HG03442 (cell line): ENCODE data around the gene GNG12.
A peak's percentile ranks its signal among the peaks of the same experiment; 100 is the strongest.

Experiments used
- ATAC-seq: cut with Tn5 transposase; IDR thresholded peaks from one replicate; pipeline ENCODE4 v1.9.1; 2021; ENCODE audit warnings: mild to moderate bottlenecking, moderate library complexity; ENCODE audit not compliant: unreplicated experiment

Gene GNG12

DNA sequence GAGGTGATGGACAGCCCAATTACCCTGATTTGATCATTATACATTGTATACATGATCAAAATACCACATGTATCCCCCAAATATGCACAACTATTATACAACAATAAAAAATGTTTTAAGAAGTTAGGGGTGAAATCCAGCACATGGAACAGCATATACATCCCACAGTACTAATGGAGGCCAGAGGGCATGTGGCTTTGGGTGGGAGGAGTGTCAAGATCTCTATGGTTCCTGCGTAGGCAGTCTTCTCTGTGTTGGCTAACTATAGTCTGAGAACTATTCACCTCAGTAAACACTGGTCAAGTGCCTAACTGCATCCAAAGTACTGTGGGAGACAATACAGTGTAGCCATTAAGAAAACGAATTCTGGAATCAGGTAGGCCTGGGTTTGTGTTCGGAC lies 74.2 kb downstream of the GNG12 start:
- peak; percentile 17 for ATAC-seq

DNA sequence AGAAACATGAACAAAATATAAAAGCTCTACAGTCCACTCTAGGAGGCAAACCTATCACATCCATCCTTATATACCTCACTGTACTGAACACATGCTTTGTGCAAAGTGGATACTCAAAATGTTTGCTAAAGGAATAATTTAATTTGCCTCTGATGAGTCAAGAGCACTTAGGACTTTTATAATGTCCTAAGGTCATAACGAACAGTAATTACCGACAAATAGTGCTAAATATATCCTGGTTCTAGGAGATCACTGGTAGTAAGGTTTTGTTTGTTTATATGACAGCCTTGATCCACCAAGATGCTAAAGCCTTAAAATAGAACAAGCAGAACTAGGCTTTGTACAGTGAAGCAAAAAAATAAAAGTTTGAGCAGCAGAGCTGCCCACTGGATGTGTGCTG lies 77.6 kb downstream of the GNG12 start:
- no peak for ATAC-seq

DNA sequence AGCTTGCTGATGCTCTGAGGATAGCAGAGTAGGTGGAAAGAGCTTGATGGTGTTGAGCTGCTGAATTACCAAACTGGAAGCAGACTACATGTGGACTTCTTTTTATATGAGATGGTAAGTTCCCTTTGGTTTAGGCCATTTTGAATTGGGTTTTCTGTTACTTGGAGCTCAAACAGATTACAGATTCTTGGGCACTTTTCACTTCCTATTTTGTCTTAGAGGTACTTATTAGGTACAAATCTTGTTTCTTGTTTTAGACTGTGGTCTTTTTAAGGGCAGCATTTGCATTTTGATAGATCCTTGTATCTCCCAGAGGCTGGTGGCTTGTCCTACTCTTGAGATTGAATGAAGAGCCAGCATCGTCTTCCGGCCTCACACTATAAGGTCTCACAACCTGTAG lies 78.1 kb downstream of the GNG12 start:
- no peak for ATAC-seq

DNA sequence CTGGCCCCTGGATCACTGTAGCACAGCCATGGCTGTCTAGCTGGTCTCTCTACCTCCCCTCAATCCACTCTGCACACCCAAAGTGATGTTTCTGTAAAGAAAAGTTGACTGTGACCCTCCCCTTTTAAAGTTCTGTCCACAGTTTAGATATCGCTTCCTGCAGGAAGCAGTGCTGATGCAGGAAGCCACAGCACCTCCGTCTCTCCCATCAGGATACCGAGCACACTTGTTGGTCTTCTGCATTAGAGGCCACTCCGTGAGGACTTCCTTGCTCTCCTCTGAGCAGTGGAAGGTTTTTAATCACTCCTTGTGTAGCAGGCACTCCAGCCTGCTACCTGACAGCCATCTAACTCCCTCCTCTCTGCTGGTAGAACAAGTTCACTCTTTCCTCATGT lies 78.7 kb downstream of the GNG12 start:
- ATAC-seq: no peak

GRCh38 chr1:67753776-67754525 lies 79.3 kb downstream of the GNG12 start:
- peak; percentile 53 for ATAC-seq

DNA sequence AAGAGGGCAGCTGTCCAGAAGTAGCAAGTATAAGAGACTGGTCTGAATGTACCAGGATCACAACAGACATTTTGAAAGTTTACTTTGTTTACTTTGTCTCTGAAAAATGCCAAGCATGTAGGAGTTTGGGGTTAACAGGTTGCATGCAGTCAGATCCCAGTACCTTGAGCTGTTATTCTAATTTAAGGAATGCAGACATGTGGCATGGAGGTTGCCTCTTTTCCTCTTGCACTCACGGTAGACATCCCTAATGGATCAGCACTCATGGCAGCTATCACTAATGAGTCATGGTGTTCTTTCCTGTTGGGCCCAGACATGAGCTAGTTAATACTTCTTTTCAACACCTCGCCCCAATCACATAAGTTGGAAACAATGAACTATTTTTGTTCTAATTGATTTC lies 81.0 kb downstream of the GNG12 start:
- no peak for ATAC-seq

DNA sequence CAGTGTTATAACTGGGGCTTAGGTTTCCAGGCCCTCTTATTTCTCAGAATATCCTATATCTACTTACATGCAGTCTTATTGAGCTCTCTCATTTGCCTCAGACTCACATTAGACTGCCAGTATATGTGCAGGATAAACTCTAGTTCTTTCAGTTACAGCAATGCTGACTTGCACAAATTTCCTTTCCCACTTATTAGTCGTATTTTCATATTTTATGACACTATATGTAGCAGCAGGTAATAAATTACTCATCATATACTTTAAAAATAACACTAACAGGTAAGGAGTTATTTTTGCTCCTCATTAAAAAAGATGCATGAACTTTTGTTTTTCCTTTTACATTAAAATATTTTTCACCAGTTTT lies 82.6 kb downstream of the GNG12 start:
- no peak for ATAC-seq

DNA sequence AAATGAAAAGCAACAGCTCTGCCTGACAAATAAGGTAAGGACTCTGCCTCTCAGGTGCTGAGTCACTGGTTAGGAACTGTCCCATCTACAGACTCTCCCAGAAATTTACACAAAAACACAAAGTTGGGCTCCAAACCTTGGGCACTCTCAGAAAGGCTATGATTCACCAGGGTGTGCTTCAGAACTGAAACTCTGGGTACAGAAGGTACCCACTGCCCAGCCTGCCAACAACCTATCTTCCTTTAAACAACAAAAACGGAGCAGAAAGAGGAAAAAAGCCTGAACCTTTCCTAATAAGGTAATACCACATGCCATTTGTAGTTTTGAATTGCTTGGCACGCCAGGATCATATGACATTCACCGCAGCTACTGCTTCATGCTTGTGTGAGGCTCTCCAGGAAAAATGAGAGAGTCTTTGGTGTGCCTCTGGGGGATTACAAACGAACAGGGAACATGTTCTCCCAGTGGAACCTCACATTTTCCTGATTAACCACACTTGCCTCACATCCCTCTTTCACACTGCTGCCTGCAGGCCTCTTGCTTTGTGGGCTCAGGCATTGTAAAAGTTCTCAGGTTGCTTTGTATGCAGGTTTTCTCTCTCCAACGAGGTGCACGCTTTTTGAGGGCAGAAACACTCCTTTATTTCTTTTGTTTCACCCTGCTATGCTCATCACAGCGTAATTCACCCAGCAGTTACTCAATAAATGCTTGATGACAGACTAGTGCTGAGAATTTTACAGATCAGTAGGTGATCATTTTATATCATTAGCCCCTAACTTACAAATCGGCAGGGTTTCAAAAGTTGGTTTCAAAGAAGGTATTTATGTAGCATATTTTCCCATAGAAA lies 83.2 kb downstream of the GNG12 start:
- peak; percentile 29 for ATAC-seq

GRCh38 chr1:67749263-67749843 lies 83.9 kb downstream of the GNG12 start:
- ATAC-seq: no peak

DNA sequence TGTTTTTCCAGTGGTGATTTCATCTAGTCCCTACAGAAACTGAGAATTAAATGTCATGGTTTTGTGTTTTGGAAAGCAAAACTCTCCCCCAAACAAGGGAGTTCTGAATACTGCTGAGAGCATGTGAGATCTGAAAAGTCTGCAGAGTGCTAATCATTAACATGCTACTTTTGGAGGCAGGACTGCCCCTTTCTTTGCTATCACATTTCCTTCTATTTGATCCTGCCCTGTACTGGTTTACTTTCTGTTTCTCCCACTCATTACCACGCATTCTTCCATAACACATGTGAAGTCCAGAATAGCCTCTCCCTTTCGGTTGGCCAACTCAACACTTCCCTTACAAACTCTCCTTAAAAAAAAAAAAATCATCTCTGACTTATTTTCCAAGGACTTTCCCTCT lies 84.6 kb downstream of the GNG12 start:
- ATAC-seq: peak; percentile 72

DNA sequence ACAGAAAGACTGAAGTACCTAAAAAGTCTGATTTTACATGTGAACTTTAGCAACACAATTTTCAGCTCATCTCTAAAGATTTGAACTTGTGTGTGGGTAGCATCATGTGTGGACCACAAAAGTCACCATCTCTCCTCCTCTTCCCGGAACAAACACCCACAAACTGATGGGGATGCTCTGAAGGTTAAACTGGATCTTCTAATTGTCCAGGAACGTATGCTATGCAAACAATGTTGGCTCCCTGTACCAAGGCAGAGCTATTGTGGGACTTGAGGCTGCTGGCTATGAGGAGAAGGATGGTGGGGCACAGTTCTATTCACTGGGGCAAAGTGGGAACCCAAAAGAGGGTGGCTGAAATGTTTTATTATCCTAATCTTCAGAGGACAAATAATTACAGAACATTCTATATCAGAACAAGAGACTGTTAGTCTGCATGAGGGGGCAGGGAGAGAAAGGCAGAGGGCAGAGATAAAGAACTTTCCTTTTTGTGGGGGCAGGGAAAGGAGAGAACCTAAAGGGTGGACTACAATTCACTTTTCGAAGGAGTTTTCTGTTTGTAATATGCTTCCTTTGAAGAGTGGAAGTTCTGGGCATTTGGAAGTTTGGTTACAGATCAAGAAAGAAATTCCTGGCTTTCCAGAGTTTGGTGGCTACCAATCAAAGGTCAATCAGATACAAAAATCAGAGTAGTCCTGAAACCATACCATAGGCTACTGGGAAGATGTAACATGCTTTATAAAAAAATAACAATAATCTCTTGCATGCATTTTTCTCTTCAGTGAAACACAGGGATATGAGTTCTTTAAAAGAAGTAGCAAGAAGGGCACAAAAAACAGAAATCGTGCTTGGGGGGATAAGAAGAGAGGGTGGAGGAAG lies 85.4 kb downstream of the GNG12 start:
- no peak for ATAC-seq

DNA sequence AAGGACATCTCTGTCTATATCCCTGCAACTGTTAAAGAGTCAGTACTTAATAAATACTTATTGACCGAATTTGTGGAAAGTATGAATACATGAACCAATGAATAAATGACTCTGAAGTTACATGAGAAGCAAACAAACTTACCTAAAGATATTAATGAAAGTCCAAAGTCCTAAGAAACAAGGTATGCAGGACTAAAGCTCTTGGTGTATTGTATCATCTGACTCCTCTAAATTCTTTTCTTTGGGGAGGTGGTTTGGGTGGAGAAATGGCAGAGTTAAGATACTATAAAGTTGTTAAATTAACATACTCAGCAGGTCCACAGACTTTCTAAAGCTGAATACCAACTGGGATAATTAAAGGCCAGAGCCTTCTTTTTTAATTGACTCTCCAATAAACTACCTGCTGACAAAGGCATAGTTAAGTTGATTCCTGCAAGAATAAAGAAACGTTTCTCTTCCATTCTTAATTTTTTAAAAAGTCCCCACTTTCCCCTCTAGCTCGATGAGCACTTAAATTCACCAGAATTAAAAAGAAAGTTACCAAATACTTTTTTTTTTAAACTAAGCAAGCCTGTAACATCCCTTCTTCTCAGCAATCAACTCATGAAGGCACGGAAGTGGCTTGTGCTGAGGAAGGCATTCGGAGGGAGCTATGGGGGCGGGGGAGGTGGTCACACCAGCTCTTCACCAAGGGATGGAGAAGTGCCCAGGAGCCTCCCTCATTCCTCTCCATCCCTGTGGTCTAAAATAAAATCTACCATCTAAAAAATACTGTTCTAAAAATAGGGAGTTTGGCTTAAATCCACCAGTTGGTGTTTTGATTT lies 87.2 kb downstream of the GNG12 start:
- ATAC-seq: no peak

- no peak for ATAC-seq
These were observed 90.1 kb downstream of the GNG12 start for GRCh38 chr1:67743072-67743725.

DNA sequence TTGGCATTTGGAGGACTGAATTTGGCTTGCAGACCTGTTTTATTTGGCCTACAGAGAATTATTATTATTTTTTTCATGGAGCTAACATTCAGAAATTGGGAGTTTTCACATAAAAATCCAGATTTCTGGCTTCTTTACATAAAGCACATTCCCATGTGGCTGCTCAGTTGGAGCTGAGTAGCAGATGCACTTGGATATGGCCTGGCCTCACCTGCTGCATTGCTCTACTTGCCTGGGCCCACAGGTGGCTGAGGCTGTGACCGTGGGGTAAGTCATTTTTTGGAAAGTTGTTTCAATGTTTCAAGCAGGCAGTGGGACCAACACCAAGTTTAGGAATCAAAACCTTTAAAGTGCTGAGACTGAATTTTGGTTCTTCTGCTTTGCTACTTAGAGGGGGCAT lies 91.5 kb downstream of the GNG12 start:
- no peak for ATAC-seq

DNA sequence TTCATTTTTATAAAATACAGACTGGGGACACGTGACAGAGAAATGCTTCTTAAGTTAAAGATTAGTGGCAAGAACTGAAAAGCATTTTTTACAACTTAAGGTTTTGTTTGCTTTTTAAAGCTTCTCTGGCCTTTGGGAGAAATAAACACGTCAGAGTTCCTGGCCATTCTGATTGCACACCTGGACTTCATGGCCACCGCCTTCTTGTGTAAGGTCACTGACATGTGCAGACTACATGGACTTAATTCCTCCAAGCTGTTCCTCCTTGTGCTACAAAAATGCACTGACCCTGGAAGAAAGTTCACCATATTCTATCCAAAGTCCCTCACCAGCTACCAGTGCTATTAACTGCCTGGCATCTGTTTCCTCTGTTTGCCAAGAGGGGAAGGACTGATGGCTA lies 92.1 kb downstream of the GNG12 start:
- no peak for ATAC-seq

- ATAC-seq: no peak
These were observed 92.7 kb downstream of the GNG12 start for GRCh38 chr1:67740543-67740942.

DNA sequence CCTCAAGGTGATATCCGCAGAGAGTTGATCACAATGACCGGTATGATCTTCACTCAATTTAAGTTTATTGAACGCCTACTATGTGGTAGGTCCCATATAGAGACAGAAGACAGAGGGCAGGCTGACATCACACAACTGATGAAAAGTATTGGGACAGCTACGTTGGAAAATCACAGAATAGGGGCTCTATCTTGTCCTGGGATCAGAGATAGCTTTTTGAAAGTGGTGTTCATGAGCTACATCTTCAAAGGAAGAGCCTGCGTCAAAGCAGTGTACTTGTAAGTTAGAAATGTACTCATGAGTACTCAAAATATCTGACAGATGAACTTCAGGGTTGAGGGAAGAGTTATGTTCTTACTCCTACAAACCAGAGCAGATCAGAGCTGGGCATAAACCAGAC lies 93.9 kb downstream of the GNG12 start:
- no peak for ATAC-seq

DNA sequence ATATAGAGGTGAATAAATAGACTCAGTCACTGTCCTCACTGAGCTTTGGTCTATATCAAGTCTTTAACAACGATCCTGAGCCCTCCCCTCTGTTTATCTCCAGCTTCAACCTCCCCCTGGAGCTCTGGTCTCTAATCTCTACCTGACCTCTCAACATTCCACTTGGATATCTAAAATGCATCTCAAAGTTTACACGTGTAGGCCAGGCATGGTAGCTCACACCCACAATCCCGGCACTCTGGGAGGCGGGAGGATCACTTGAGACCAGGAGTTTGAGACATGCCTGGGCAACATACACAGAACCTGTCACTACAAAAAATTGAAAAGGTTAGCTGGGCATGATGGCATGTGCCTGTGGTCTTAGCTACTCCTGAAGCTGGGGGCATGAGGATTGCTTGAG lies 94.9 kb downstream of the GNG12 start:
- ATAC-seq: no peak

DNA sequence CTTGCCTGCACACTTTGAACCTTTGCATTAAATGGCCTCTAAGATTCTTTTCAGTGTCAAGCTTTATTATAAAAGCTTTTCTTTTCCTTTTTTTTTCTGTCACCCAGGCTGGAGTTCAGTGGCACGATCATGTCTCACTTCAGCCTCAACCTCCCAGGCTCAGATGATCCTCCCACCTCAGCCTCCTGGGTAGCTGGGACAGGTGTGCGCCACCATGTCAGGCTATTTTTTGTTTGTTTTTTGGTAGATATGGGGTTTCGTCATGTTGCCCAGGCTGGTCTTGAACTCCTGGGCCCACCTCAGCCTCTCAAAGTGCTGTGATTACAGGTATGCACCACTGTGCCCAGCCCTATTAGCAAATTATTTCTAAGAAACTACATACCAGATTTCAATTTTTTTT lies 95.4 kb downstream of the GNG12 start:
- no peak for ATAC-seq

DNA sequence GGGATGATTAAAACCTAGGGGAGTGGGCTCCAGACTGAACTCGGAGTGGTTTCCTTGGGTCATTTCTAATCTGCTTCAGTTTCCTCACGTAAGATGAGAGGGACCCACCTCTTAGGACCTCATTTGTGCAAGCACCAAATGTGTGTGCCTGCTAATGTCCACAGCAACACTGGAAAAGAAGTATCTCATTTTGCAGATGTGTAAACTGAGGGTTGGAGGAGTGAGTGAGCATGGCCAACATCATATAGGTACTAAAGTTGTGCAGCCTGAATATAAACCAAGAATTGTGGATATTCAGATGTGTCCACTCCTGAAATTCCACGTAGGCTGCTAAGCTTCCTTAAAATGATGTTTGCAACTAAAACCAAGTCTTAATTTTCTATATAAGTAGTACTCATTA lies 96.5 kb downstream of the GNG12 start:
- ATAC-seq: no peak
